Measurements from ENCODE around the gene RBM12. TPM values are rescaled to one million over a fixed set of nuclear protein-coding genes. Genes with fewer than 3 reads are reported as not detected.

Gene RBM12
- polyA plus RNA-seq, 1 donor (not counting 4 experiments of a cell fraction or from before 2014, with no cell fraction given): 98.9 TPM

DNA sequence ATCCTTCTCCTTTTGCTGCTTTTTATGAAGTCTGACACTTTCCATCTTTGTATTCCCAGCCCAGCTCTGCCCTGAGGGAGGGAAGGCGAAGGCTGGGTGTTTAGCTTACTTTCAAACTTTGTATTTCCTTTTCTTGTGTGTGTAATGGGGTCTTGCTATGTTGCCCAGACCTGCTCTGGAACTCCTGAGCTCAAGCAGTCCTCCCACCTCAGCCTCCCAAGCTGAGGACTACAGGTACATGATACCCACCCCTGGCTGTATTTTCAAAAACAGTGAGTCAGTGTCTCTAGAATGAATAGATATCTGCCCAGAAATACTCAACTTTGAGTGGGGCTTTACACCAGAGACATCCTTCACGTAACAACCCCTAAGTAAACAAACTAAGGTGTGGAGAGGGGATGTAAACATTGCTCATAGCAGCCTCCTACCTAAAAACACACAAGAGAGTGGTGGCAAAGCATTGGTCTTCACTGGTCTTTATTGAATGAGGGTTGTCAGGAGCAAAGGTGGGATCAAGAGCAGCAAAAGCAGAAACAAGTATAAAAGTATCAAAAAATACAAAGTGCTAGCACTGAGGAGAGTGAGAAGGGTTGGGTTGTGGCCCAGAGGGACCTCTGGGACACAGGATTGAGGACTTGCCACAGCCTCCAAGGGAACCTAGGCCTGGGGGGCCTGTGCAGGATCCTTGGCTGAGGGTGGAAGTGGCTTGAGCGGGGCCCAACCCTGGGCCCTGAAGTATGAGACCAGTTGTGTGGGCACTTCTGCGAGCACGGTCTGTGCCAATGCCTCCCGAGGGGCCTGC is 38.9 kb downstream of the RBM12 start:
- Histone ChIP-seq H3K4me2 (ENCODE audit: control insufficient read depth, extremely low read depth, insufficient read depth, low read depth, low read length) (no peak overlapping the region), H3K27ac (ENCODE audit: control insufficient read depth, insufficient read depth, low read length) (no peak overlapping the region), H3K4me1 (ENCODE audit: control insufficient read depth, extremely low read depth, insufficient read depth, low read length) (peaks cover 9% of the 10 kb centered on the region), H3K36me3 (ENCODE audit: control insufficient read depth in 2 of 2, extremely low read depth in 1 of 2, insufficient read depth in 2 of 2, low read length in 2 of 2) (peaks cover 22 to 26% of the 10 kb centered on the region in 2 experiments), H3K4me3 (ENCODE audit: control insufficient read depth in 2 of 3, extremely low read depth in 1 of 3, insufficient read depth in 2 of 3, low read depth in 1 of 3, low read length in 3 of 3) (no peak overlapping the region), H3K9ac (ENCODE audit: control insufficient read depth, extremely low read depth, insufficient read depth, low read length) (no peak overlapping the region), H4K20me1 (ENCODE audit: control insufficient read depth, extremely low read depth, insufficient read depth, low read length) (no peaks in the 10 kb centered on the region), H3K27me3 (ENCODE audit: control insufficient read depth, extremely low read depth, insufficient read depth, low read length) (no peaks in the 10 kb centered on the region), H3K79me2 (ENCODE audit: control insufficient read depth, insufficient read depth, low read length) (no peaks in the 10 kb centered on the region), H3K9me1 (ENCODE audit: control insufficient read depth, extremely low read depth, insufficient read depth, low read length) (no peaks in the 10 kb centered on the region), H2AFZ (ENCODE audit: control insufficient read depth, low read length) (no peak overlapping the region), H3K9me3 (ENCODE audit: control insufficient read depth, low read depth, low read length) (no peaks in the 10 kb centered on the region)
- FAIRE-seq: no peak
- dilution Hi-C loops (cut with MboI; ENCODE audit: extremely low pct_ligation_motif_present, low sequenced_read_pairs): no loop called here
- no peak for DNase-seq (ENCODE audit: low read depth, low spot score)
- TF ChIP-seq, protein P1, sequence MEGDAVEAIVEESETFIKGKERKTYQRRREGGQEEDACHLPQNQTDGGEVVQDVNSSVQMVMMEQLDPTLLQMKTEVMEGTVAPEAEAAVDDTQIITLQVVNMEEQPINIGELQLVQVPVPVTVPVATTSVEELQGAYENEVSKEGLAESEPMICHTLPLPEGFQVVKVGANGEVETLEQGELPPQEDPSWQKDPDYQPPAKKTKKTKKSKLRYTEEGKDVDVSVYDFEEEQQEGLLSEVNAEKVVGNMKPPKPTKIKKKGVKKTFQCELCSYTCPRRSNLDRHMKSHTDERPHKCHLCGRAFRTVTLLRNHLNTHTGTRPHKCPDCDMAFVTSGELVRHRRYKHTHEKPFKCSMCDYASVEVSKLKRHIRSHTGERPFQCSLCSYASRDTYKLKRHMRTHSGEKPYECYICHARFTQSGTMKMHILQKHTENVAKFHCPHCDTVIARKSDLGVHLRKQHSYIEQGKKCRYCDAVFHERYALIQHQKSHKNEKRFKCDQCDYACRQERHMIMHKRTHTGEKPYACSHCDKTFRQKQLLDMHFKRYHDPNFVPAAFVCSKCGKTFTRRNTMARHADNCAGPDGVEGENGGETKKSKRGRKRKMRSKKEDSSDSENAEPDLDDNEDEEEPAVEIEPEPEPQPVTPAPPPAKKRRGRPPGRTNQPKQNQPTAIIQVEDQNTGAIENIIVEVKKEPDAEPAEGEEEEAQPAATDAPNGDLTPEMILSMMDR (optimal IDR thresholded peaks at IDR 0.05 in 1 of 3, IDR thresholded peaks at IDR 0.05 in 1 of 3, conservative IDR thresholded peaks at IDR 0.05 in 1 of 3; ENCODE audit: extremely low read depth in 1 of 3, insufficient read depth in 2 of 3, low read length in 3 of 3): no peak
- TF ChIP-seq EZH2 (IDR thresholded peaks at IDR 0.05; ENCODE audit: low read length): no peak

DNA sequence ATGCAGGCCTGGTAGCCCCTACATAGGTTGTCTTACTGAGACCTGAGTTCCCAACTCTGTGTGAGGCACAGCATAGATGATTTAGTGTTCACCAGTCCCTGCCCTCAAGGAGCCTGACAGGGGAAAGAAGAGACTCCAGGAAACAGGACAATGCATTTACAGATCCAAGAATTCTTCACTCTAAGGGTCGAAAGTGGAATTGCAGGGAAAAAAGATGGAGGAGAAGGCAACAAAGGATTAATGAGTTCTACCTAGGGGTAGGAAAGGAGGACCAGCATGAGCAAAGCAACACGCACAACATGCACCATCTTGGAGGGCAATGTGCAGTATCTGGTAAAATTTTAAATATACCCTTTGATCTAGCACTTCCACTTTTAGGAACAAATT is 43.1 kb downstream of the RBM12 start:
- dilution Hi-C loops (cut with MboI; ENCODE audit: extremely low pct_ligation_motif_present, low sequenced_read_pairs): no loop called here
- FAIRE-seq (no peak), DNase-seq (ENCODE audit: low read depth, low spot score) (no peak)
- H3K36me3 ChIP-seq (ENCODE audit: control insufficient read depth in 2 of 2, extremely low read depth in 1 of 2, insufficient read depth in 2 of 2, low read length in 2 of 2): peaks cover 12 to 14% of the 10 kb centered on the region in 2 experiments
- H3K27me3 ChIP-seq (ENCODE audit: control insufficient read depth, extremely low read depth, insufficient read depth, low read length): no peaks in the 10 kb centered on the region
- TF ChIP-seq, protein P1 (optimal IDR thresholded peaks at IDR 0.05 in 1 of 3, IDR thresholded peaks at IDR 0.05 in 1 of 3, conservative IDR thresholded peaks at IDR 0.05 in 1 of 3; ENCODE audit: extremely low read depth in 1 of 3, insufficient read depth in 2 of 3, low read length in 3 of 3): peak in 1 of 3 experiments; percentile 28
- no peak for TF ChIP-seq EZH2 (IDR thresholded peaks at IDR 0.05; ENCODE audit: low read length)
- no peak overlapping the region for H3K27ac ChIP-seq (ENCODE audit: control insufficient read depth, insufficient read depth, low read length)
- no peaks in the 10 kb centered on the region for H3K9me1 ChIP-seq (ENCODE audit: control insufficient read depth, extremely low read depth, insufficient read depth, low read length)
- no peak overlapping the region for H3K4me2 ChIP-seq (ENCODE audit: control insufficient read depth, extremely low read depth, insufficient read depth, low read depth, low read length)
- no peak overlapping the region for H3K4me3 ChIP-seq (ENCODE audit: control insufficient read depth in 2 of 3, extremely low read depth in 1 of 3, insufficient read depth in 2 of 3, low read depth in 1 of 3, low read length in 3 of 3)
- no peaks in the 10 kb centered on the region for H4K20me1 ChIP-seq (ENCODE audit: control insufficient read depth, extremely low read depth, insufficient read depth, low read length)
- H2AFZ ChIP-seq (ENCODE audit: control insufficient read depth, low read length): no peak overlapping the region
- no peak overlapping the region for H3K9ac ChIP-seq (ENCODE audit: control insufficient read depth, extremely low read depth, insufficient read depth, low read length)
- H3K4me1 ChIP-seq (ENCODE audit: control insufficient read depth, extremely low read depth, insufficient read depth, low read length): peaks cover 20% of the 10 kb centered on the region
- no peaks in the 10 kb centered on the region for H3K79me2 ChIP-seq (ENCODE audit: control insufficient read depth, insufficient read depth, low read length)
- H3K9me3 ChIP-seq (ENCODE audit: control insufficient read depth, low read depth, low read length): no peaks in the 10 kb centered on the region

All from keratinocyte (primary cell).